HUDEP-2 (cell line): ENCODE data around the gene SHH.

Source experiments
- DNase-seq, 76 experiments: peaks; one replicate each; lab custom pipeline; 2025; ENCODE audit not compliant: unreplicated experiment in 76 of 76; lab: John Stamatoyannopoulos, UW

SHH gene

GRCh38 chr7:155811895-155812761, at the start of gene SHH:
Gene SHH, minus strand, starts transcription at chr7:155812463. Its CDS starts 341 bp downstream, at chr7:155812122.
- DNase-seq: no peak

GRCh38 chr7:155861480-155861868, 49.2 kb upstream of the SHH start:
- DNase-seq: no peak

GRCh38 chr7:155860840-155861479, 48.7 kb upstream of the SHH start:
- DNase-seq: no peak

GRCh38 chr7:155860461-155860839, 48.2 kb upstream of the SHH start:
- DNase-seq: no peak

- no peak for DNase-seq
Measured at GRCh38 chr7:155858521-155859061, 46.3 kb upstream of the SHH start.

- DNase-seq: no peak
Measured at GRCh38 chr7:155857141-155857540, 44.9 kb upstream of the SHH start.

GRCh38 chr7:155856656-155857055, 44.4 kb upstream of the SHH start:
- DNase-seq: no peak

- no peak for DNase-seq
Measured at GRCh38 chr7:155852426-155853301, 40.4 kb upstream of the SHH start.

- no peak for DNase-seq
Measured at GRCh38 chr7:155851892-155852291, 39.6 kb upstream of the SHH start.

- no peak for DNase-seq
Measured at GRCh38 chr7:155850766-155851678, 38.8 kb upstream of the SHH start.

- DNase-seq: no peak
Measured at GRCh38 chr7:155850001-155850436, 37.8 kb upstream of the SHH start.

- no peak for DNase-seq
Measured at GRCh38 chr7:155848691-155849669, 36.7 kb upstream of the SHH start.

- no peak for DNase-seq
Measured at GRCh38 chr7:155847821-155848435, 35.7 kb upstream of the SHH start.

DNA sequence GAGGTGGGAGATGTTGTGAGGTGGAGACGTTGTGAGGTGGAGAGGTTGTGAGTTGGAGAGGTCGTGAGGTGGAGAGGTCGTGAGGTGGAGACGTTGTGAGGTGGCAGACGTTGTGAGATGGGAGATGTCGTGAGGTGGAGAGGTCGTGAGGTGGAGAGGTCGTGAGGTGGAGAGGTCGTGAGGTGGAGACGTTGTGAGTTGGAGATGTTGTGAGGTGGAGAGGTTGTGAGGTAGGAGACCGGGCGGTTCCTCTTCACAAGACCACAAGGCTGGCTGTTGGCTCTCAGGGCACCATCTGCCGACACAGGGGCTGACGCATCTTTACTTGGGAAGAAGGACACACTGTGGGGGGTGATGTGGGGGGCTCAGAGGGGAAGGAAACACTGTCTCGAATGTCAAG, 34.7 kb upstream of the SHH start:
- DNase-seq: no peak

DNA sequence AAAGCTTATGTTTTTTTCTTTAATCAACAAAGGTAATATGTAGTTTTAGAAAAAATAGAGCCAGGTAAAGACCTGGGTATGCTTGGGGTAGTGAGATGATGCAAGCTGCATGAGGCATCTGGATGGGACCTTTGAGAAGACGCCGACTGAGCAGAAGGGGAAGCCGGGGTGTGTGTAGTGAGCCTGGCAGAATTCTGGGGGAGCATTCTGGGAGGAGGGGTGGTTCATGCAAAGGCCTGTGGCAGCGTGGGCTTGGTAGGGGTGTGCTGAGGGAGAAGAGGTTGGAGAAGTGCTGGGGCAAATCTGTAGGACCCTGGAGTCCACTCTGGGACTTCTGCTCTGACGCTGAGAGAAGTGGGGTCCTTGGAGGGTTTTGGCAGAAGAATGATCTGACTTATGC, 33.9 kb upstream of the SHH start:
- DNase-seq: no peak

DNA sequence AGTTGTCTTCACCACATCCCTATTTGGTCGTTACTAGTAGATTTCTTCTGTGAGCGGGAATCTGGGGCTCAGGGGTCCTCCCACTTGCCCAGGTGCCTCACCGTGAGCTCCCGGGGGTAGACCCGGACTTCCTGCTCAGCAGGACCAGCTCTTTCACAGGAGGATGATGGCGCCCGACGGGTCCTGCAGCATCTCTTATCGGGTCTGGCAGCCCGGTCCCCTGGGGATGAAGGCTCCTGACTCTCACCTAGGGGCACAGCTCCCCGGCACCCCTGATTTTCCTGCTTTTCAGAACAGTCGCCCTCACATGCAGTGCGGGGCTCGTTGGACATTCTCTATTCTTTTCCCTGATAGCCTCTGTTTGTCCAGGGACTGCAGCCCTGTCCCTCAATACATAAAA, 33.0 kb upstream of the SHH start:
- DNase-seq: no peak

DNA sequence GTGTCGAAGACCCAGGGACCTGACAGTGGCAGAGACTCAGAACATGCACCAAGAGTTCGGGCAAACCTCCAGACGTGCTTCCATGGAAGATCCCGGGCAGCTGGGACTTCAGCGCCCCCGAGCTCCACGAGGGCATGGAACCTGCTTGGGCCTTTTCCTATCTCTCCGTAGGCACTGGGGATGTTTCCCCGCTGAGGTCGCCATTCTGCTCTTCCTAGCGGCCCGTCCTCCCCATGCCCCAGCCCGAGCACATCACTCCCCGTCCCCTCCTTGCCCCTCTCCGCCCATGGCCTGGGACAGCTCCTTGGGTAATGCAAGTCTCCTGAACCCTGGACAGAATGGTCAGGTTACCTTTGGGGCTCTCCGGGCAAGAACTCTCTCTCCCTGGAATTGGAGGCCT, 32.3 kb upstream of the SHH start:
- no peak for DNase-seq

- no peak for DNase-seq
Measured at GRCh38 chr7:155844019-155844453, 31.8 kb upstream of the SHH start.
